Brain pericyte (primary cell): Measurements from ENCODE around the gene CSMD2.

Experiments used
- DNase-seq: peaks from one replicate; pipeline ENCODE4 v3.0.0-alpha.2; 2012; ENCODE audit warnings: low read depth, low spot score

Gene CSMD2

DNA sequence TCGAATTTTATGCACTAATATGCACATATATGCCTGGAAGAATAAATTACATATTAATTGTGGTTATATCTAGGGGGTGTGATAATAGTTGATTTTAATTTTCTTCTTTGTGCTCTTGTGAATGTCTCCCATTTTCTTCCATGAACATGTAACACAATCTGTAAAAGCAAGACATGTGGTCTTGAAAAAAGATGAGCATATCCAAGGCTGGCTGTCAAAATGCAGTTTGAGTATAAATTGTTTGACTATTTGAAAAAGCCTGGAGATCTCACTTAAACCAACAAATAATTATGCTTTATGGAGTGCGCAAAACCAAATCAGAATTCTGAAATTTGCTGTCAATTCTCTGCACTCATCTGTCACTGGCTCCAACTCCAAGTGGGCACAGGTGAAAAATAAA, 157.3 kb downstream of the CSMD2 start:
- no peak for DNase-seq

DNA sequence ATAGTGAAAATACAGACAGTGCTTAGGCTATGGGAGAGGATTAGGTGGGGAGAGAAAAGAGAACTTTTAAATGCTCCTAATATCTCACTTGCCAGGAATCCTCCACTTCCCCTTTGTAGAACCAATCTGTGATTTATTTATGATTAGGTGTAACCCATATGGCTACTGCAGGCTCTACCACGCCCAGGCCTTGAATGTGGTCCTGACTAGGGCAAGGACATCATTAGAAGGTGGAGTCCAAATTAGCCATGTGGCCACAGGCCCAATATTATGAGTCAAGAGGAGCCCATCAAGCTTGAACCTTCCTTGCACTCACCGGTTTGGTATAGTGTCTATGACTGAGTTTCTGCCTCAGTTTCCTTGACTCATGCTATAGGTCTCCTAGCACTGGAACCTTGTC, 159.7 kb downstream of the CSMD2 start:
- DNase-seq = no peak

DNA sequence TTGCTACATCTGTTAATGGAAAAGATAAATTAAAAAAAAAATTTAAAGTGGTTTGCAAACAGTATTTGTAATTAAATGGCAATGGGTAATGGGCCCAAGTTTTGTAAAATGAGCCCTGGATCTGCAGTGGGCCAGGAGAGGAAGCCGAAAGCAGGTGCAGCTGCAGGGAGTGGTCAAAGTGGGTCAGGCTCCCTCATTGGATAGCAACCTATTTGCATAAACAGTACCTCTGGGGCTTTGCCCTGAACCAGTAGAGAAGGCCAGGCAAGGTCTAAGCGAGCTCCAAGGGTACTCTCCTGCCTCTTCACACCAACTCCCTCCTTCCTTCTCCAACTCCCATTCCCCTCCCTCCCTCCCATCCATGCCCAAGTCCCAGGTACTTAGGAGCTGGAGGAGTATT, 162.2 kb downstream of the CSMD2 start:
- no peak for DNase-seq

DNA sequence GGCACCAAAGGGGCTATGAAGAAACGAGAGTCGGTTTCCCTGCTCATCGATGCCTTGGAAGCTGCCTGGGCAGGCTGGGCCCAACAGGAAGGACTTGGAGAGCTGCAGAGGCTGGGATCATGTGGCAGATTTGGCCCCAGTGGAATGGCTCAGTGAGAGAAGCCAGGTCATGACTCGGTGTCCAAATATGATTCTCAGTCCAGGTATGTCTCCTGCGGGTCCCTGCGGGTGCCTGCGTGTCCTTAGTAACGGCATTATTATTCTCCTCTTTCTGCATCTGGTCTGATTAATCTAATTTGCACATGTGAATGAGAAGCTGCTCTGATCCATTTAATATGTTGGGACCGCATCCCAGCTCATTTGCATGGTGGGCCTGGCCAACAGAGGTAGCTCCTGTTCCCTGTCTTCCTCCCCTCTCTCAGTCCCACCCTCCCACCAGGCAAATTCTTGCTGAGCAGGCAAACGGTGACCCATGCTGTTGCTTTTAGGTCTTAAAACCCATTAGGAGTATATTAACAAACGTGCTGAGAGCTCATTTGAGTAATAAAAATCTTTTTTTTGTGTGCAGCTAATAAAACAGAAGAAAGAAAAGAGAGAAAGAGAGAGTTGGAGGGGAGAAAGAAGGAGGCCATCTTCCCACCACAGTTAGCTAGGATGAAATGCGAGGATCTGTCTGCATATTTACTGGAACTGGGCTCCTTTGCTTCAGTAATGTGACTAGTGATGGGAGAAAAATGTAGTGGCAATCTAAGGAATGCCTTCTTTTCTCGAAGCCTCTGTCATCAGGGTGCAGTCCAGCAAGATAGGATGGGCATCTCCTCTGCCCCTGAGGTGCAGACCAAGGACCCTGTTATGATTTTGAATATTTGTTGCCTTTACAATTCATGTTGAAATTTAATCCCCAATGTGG, 167.6 kb downstream of the CSMD2 start:
- DNase-seq = no peak

DNA sequence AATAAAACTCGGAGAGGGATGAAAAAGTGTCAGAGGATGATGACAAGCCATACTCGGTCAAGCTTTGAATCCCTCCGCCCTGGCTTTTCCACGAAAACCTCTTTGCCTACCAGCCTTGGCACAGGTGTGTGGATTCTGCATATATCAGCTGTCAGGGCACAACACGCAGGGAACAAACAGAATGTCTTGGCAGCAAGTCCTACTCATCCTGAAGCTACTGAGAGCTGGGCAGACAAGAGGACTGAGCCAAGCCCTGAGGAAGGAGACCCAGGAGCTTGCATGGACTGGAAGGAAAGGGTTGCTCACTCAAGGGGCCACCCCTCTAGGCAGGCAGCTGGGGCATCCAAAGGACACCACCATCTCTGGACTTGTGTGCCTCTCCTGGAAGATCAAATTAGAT, 168.7 kb downstream of the CSMD2 start:
- no peak for DNase-seq

DNA sequence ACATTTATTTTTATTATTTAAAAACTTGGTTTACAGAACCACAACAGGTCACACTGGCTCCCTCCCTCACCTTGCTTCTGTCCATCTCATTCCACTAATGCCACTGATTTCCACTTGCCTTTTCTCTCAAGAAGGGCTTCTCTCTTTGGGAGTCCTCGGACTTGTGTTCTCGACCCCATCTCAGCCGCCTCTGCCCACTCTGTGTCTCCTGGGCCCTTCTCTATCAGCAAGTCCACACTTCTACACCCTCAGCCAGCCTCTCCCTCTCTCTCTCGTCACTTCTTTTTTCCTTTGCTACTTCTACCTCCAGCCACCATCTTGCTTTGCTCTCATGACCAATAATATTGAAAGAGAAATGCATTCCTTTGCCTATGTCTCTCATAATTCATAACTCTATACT, 171.7 kb downstream of the CSMD2 start:
- no peak for DNase-seq

GRCh38 chr1:33990281-33990680, 174.7 kb downstream of the CSMD2 start:
- DNase-seq = no peak

DNA sequence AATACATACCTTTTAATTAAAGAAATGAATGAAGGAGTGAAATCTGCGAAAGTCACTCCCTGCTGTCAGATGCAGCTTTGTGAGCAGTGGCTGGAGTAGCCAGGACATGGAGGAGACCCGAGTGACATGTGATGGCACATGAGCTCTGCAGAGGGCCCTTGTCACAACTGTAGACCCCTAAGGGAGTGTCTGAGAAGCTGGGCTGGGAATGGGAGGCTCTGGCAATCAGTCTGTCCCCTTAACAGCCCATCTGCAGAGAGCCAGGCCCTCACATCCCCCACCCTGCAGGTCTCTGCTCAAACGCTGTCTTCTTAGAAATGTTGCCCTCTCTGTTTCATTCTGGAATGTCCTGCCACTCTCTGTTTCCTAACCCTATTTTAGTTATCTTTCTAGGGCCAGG, 176.9 kb downstream of the CSMD2 start:
- no peak for DNase-seq

GRCh38 chr1:33986390-33987095, 178.5 kb downstream of the CSMD2 start:
- no peak for DNase-seq

GRCh38 chr1:33985656-33986055, 179.4 kb downstream of the CSMD2 start:
- DNase-seq = no peak

- no peak for DNase-seq
Observed at GRCh38 chr1:33984906-33985565, 180.0 kb downstream of the CSMD2 start.

DNA sequence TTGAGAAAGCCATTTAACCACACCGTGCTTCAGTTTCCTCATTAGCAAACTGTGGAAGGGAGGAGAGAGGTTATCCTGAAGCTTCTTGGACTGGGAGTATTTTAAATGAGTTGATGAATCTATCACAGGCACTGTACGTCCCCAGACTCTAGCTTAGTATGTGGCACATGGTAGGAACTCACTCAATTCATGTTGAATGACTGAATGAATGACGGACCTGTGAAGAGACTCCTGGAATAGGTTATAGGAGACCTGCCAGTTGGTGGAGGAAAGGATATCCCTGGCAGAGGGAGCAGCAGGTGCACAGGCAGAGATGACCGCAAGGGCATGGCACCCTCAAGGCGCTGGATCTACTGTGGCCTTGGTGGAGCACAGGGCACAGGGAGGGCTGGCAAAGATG, 182.6 kb downstream of the CSMD2 start:
- no peak for DNase-seq

- DNase-seq = no peak
Observed at GRCh38 chr1:33979341-33979740, 185.7 kb downstream of the CSMD2 start.

DNA sequence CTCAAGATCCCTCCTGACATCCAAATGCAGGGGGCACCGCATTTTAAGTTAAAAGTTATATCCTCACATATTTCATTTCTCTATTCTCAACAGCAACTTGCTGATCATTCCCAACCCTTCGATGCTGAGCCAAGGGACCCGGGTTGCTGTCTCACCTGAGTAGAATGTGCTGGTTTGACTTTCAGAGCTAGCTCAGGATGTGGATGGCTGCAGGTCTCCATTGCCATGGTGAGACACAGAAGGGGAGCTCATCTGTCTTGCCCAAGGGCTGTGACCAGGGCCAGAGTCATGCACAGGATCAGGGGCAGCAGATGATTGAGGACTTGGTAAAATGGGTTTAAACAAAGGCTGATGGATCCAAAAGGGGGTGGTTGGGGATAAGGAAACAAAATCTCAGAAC, 189.1 kb downstream of the CSMD2 start:
- no peak for DNase-seq

- no peak for DNase-seq
Observed at GRCh38 chr1:33973799-33974545, 191.1 kb downstream of the CSMD2 start.

GRCh38 chr1:33972676-33973395, 192.2 kb downstream of the CSMD2 start:
- DNase-seq = no peak

DNA sequence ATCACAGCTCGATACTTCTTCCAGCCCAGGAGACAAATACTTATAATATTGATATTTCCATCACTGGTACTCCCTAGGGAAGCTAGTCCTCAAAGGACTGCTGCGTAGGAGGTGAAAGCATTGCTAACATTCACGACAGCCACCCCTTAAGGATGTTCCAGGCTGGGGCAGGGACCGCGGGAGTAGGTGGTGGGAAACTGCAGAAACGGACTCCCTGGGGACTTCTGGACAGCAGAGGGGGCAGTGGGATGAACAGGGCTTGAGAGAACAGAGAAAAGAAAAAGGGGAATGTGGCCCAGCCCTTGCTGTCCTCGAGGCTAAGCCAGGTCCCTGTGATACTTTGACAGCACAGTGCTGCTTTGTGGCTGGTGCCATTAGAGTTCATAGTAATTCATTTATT, 193.1 kb downstream of the CSMD2 start:
- DNase-seq = no peak

DNA sequence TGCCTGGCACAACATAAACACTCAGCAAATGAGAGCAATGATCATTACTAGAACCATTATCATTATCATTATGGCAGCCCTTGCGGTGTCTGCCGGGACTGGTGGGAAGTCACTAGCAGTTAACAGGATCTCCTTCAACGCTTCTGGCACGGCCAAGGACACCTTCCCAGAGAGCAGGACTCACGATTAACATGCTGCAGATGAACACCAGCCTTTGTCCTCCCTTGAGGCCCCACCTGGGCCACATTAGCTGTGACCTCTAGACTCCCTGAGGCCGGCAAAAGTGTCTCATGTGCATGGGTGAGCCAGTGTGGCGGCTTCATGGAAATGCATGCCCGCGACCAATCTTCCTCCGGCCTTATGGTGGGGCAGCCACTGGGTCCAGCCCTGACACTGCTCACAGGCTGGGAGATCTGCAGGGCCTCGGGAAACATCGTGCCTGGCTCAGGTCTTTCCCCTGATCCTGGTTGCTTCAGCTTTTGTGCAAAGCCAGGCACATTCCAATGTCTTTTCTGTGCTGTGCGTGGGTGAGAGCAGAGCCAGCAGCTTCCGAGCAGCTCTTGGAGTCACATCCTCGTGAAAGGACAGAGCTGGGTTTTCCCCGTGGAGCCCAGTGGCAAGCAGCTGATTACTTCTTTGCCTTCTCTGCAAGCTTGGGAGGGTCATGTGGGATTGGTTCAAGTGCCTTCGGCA, 193.9 kb downstream of the CSMD2 start:
- no peak for DNase-seq

DNA sequence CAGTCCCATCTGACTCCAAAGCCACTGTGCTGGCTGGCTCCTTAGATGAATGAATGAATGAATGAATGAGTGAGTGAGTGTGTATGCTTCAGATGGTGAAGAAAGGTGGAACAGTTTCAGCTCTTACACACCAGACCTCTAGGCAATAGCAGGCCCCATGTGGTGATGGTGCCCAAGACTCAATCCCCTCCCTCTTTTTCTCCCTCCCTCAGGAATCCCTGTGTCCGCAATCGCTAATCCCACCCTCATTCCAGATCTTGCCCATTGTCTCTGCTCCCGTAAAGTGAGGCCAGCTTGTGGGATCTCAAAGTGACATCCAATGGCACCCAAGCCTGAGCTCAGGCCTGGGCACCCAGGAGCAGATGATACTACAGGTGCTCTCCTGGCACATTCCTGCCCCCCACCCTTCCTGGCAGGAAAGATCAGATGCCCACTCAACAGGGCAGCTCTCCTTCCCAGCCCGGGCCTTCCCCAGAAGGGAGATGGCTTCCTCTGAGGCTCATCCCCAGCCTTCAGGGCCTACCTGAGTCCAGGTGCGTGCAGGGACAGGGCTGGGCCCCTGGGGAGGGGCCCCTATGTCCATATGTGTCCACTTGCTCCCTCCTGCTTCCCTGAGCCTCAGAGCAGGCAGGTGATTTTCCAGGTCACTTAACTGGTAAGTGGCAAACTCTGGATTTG, 194.7 kb downstream of the CSMD2 start:
- DNase-seq = no peak
